Measurements from ENCODE around the gene SATB2.

Gene SATB2

DNA sequence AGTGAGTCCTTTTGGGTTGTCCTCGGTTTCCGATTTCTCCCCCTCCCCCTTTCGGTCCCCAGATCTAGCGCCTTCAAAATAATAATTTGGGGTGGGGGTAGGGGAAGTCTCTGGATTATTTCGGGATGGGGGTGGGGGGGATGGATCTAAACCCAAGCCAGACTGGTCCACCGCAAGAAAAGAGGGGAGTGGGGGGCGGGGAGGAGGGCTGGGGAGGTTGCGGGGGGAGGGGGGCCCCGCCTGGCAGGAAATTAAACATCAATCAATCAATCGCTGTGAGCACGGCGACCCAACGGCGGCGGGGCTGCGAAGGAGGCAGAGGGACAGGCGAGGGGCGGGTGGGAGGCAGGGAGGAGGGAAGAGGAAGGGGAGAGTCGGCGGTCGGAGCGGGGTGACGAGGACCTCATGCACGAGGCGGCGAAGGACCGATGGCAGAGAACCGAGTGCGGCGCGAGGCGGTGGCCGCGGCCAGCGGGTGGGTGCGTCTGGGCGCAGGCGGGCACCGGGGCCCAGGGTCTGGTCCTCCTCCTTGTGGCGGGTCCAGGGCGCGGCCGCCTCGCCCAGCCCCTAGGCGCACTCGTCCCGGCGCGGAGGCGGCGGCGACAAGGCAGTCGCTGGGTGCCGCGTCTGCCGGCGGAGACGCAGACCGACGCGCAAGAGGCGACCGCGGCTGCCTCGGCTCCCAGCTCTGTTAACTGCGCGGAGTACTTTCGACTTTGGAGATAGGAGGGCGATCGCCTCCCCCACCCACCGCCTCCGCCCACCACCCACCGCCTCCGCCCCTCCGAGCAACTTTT lies 468 bp upstream of the SATB2 start:
- ATAC-seq = peak; percentile 8
- TF ChIP-seq, protein P1, sequence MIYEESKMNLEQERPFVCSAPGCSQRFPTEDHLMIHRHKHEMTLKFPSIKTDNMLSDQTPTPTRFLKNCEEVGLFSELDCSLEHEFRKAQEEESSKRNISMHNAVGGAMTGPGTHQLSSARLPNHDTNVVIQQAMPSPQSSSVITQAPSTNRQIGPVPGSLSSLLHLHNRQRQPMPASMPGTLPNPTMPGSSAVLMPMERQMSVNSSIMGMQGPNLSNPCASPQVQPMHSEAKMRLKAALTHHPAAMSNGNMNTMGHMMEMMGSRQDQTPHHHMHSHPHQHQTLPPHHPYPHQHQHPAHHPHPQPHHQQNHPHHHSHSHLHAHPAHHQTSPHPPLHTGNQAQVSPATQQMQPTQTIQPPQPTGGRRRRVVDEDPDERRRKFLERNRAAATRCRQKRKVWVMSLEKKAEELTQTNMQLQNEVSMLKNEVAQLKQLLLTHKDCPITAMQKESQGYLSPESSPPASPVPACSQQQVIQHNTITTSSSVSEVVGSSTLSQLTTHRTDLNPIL (CRISPR knock-in tag; IDR thresholded peaks at IDR 0.05; ENCODE audit: low read depth) = no peak
- TF ChIP-seq ZNF70 (CRISPR knock-in tag; IDR thresholded peaks at IDR 0.05) (no peak), GLIS3 (CRISPR knock-in tag; IDR thresholded peaks at IDR 0.05) (no peak), ZNF8 (CRISPR knock-in tag; IDR thresholded peaks at IDR 0.05) (no peak), BACH2 (CRISPR knock-in tag; IDR thresholded peaks at IDR 0.05; ENCODE audit: borderline replicate concordance) (no peak), ZFP3 (CRISPR knock-in tag; IDR thresholded peaks at IDR 0.05) (no peak)

DNA sequence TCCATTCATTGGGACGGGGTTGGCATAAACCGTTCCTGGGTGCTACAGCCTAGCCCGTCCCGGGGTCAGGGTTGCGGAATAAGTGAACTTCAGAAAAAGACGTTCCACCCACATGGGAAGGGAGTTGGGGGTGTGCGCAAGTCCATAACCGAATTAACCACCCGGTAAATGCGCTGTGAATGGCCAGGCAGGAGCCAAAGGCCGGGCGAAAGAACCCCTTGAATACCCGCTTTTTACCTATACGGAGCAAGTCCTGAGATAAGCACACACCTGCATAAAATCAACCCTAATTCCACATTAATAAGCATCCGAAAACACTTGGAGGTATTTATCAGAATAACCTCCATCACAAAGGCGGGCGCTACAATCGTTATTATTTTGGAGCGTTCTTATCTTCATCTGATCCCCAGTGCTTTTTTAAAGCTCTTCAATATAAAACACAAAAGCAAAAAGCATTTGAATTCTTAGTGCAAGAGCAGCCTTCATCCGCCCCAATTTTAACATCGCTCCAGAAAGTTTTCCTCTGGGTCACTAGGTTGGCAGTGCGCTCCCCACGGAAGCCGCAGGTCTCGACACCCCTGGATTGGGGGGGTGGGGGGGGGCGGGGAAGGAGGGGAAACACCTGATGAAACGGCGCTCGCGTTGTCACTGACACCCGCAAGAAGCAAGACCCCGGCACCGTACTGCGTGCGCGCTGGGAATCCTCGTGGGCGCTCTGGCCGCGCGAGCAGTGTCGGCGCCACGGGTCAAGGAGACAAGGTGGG lies 1.2 kb downstream of the SATB2 start:
- no peak for ATAC-seq
- TF ChIP-seq PPARA (CRISPR knock-in tag; IDR thresholded peaks at IDR 0.05; ENCODE audit: borderline replicate concordance) (no peak), OSR1 (CRISPR knock-in tag; IDR thresholded peaks at IDR 0.05) (no peak), ZNF565 (CRISPR knock-in tag; conservative IDR thresholded peaks at IDR 0.05; ENCODE audit: low read depth) (no peak), CSDC2 (CRISPR knock-in tag; IDR thresholded peaks at IDR 0.05) (no peak), RARB (CRISPR knock-in tag; IDR thresholded peaks at IDR 0.05) (no peak), BACH2 (CRISPR knock-in tag; IDR thresholded peaks at IDR 0.05; ENCODE audit: borderline replicate concordance) (no peak)

DNA sequence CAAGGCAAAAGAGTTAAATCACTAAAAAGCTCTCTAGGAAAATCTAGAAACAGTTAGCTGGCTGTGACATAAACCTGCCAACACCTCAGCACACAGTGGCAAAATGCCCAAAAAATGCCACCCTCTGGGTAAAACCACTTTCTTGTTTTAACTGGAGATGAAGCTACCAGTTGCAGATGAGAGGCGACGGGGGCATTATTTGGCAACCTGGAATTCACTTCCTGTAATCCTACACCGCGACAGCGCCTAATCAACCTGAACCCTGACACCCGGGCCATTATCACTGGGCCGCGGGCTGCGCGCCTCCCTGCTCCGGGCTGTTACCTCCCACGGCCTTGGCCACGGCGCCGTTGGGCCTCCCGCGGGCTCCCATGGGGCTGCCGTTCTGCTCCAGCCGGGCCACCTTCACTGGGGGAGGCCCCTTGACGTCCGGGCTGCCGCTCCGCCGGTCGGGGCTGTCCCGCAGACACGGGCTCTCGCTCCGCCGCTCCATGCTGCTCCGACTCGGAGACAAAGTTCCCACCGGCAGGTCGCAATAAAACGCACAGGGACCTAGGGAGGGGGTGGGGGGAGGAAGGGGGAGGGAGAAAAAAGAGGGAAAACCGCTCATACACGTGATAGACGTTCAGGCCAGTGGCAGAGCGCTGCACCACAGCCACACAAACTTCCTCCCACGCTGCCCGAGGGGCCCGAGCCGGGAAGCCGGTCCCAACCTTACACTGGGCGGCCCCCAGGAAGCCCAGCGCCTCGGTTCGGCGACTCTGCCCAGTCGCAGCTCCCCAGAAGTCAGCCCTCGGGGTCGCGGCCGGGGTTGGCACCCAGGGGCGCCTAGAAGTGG lies 2.0 kb downstream of the SATB2 start:
- no peak for ATAC-seq
- TF ChIP-seq, protein P2, sequence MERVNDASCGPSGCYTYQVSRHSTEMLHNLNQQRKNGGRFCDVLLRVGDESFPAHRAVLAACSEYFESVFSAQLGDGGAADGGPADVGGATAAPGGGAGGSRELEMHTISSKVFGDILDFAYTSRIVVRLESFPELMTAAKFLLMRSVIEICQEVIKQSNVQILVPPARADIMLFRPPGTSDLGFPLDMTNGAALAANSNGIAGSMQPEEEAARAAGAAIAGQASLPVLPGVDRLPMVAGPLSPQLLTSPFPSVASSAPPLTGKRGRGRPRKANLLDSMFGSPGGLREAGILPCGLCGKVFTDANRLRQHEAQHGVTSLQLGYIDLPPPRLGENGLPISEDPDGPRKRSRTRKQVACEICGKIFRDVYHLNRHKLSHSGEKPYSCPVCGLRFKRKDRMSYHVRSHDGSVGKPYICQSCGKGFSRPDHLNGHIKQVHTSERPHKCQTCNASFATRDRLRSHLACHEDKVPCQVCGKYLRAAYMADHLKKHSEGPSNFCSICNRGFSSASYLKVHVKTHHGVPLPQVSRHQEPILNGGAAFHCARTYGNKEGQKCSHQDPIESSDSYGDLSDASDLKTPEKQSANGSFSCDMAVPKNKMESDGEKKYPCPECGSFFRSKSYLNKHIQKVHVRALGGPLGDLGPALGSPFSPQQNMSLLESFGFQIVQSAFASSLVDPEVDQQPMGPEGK (CRISPR knock-in tag; IDR thresholded peaks at IDR 0.05; ENCODE audit: borderline replicate concordance) = no peak
- TF ChIP-seq ZNF70 (CRISPR knock-in tag; IDR thresholded peaks at IDR 0.05) (no peak), ESRRG (CRISPR knock-in tag; IDR thresholded peaks at IDR 0.05) (no peak), SNAI2 (CRISPR knock-in tag; IDR thresholded peaks at IDR 0.05) (no peak), OSR1 (CRISPR knock-in tag; IDR thresholded peaks at IDR 0.05) (no peak), ZFP30 (CRISPR knock-in tag; IDR thresholded peaks at IDR 0.05) (no peak)
- TF ChIP-seq, protein P3, sequence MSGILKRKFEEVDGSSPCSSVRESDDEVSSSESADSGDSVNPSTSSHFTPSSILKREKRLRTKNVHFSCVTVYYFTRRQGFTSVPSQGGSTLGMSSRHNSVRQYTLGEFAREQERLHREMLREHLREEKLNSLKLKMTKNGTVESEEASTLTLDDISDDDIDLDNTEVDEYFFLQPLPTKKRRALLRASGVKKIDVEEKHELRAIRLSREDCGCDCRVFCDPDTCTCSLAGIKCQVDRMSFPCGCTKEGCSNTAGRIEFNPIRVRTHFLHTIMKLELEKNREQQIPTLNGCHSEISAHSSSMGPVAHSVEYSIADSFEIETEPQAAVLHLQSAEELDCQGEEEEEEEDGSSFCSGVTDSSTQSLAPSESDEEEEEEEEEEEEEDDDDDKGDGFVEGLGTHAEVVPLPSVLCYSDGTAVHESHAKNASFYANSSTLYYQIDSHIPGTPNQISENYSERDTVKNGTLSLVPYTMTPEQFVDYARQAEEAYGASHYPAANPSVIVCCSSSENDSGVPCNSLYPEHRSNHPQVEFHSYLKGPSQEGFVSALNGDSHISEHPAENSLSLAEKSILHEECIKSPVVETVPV (CRISPR knock-in tag; IDR thresholded peaks at IDR 0.05) = no peak

DNA sequence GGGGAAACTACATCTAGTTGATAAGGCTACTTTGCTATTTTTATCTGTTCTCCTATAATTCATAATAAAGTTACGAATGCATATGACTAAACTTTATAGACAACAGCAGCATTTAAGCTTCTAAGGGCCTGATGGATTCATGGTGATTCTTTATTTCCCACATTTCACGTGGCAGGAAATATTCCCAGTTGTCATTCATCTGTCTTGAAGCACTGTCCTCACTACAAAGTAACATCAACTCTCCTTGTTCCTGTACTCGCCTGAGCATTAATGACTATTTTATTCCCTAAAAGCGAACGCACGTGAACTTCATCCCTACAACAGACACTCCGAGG lies 2.6 kb downstream of the SATB2 start:
- no peak for ATAC-seq
- no peak for TF ChIP-seq ZNF565 (CRISPR knock-in tag; conservative IDR thresholded peaks at IDR 0.05; ENCODE audit: low read depth)
- TF ChIP-seq, protein P1 (CRISPR knock-in tag; IDR thresholded peaks at IDR 0.05; ENCODE audit: low read depth) = no peak
- TF ChIP-seq ZFP30 (CRISPR knock-in tag; IDR thresholded peaks at IDR 0.05) = no peak
- TF ChIP-seq, protein P3 (CRISPR knock-in tag; IDR thresholded peaks at IDR 0.05) = no peak
- no peak for TF ChIP-seq ZNF8 (CRISPR knock-in tag; IDR thresholded peaks at IDR 0.05)
- TF ChIP-seq ARNTL (CRISPR knock-in tag; IDR thresholded peaks at IDR 0.05; ENCODE audit: borderline replicate concordance, low read depth) = no peak
- TF ChIP-seq, protein P4, sequence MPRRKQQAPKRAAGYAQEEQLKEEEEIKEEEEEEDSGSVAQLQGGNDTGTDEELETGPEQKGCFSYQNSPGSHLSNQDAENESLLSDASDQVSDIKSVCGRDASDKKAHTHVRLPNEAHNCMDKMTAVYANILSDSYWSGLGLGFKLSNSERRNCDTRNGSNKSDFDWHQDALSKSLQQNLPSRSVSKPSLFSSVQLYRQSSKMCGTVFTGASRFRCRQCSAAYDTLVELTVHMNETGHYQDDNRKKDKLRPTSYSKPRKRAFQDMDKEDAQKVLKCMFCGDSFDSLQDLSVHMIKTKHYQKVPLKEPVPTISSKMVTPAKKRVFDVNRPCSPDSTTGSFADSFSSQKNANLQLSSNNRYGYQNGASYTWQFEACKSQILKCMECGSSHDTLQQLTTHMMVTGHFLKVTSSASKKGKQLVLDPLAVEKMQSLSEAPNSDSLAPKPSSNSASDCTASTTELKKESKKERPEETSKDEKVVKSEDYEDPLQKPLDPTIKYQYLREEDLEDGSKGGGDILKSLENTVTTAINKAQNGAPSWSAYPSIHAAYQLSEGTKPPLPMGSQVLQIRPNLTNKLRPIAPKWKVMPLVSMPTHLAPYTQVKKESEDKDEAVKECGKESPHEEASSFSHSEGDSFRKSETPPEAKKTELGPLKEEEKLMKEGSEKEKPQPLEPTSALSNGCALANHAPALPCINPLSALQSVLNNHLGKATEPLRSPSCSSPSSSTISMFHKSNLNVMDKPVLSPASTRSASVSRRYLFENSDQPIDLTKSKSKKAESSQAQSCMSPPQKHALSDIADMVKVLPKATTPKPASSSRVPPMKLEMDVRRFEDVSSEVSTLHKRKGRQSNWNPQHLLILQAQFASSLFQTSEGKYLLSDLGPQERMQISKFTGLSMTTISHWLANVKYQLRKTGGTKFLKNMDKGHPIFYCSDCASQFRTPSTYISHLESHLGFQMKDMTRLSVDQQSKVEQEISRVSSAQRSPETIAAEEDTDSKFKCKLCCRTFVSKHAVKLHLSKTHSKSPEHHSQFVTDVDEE (CRISPR knock-in tag; IDR thresholded peaks at IDR 0.05) = no peak
- TF ChIP-seq ZNF70 (CRISPR knock-in tag; IDR thresholded peaks at IDR 0.05) = no peak
- TF ChIP-seq TCF4 (CRISPR knock-in tag; IDR thresholded peaks at IDR 0.05; ENCODE audit: borderline replicate concordance) = no peak
- TF ChIP-seq, protein P2 (CRISPR knock-in tag; IDR thresholded peaks at IDR 0.05; ENCODE audit: borderline replicate concordance) = no peak
- TF ChIP-seq OSR1 (CRISPR knock-in tag; IDR thresholded peaks at IDR 0.05) = no peak
- no peak for TF ChIP-seq SNAI2 (CRISPR knock-in tag; IDR thresholded peaks at IDR 0.05)
- TF ChIP-seq ESRRG (CRISPR knock-in tag; IDR thresholded peaks at IDR 0.05) = no peak
- TF ChIP-seq PPARA (CRISPR knock-in tag; IDR thresholded peaks at IDR 0.05; ENCODE audit: borderline replicate concordance) = no peak

Data from SK-N-SH treated with all-trans-retinoic acid at 6 μM for 48 hours (cell line).